Activated CD8-positive, alpha-beta memory T cell treated with anti-CD3 and anti-CD28 coated beads, Interleukin-2, amount 50 U/mL, for 48 hours (primary cell): ENCODE data around the gene EZH1.
"Not testable (repeated sequence)": the region's sequence is repeated elsewhere in the genome, so short reads cannot be mapped to it uniquely, and the experiment has no call there.

Experiments
- DNase-seq: peaks from one replicate; pipeline ENCODE4 v3.0.0-alpha.2; 2020

The EZH1 gene

DNA sequence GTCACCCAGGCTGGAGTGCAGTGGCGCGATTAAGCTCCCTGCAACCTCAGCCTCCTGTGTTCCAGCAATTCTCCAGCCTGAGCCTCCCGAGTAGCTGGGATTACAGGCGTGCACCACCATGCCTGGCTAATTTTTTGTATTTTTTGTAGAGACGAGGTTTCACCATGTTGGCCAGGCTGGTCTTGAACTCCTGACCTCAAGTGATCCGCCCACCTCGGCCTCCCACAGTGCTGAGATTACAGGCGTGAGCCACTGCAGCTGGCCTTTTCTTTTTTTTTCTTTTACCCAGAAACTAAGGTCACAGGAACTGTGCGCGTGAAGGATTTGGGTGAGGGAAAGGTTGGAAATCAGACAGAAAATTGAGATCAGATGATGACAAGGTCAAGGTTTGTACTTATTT lies 25.1 kb upstream of the EZH1 start:
- not testable (repeated sequence) for DNase-seq

DNA sequence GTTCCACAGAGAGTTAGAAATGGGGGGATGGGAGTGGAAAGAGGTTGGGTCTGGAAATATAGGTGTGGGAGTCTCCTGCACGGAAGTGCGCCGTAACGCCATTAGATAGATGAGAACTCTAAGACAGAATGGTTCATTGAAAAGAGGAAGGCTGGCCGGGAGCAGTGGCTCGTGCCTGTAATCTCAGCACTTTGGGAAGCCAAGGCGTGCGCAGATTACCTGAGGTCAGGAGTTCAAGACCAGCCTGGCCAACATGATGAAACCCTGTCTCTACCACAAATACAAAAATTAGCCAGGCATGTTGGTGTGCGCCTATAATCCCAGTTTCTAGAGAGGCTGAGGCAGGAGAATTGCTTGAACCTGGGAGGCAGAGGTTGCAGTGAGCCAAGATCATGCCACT lies 23.2 kb upstream of the EZH1 start:
- DNase-seq: not testable (repeated sequence)

- no peak for DNase-seq
These were observed 22.7 kb upstream of the EZH1 start for GRCh38 chr17:42767512-42767911.

- DNase-seq: no peak
These were observed 21.3 kb upstream of the EZH1 start for GRCh38 chr17:42766124-42766523.

DNA sequence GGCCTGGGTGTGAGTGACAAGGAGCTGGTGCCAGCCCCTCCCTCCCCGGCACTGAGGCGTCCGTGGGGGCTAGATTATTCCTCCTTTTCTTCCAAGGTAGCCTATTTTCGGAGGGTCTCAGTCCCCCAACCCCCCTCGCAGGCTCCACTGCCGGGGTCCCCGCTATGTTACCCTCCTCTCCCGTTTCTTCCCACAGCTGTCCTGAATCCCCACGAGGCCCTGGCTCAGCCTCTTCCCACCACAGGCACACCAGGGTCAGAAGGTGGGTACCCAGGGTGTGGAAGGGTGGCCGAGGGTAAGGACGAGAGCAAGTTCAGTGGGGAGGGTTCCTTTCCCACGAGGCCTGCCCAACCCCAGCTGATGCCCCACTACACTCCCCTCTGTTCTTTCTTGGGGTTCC lies 16.8 kb upstream of the EZH1 start:
- no peak for DNase-seq

DNA sequence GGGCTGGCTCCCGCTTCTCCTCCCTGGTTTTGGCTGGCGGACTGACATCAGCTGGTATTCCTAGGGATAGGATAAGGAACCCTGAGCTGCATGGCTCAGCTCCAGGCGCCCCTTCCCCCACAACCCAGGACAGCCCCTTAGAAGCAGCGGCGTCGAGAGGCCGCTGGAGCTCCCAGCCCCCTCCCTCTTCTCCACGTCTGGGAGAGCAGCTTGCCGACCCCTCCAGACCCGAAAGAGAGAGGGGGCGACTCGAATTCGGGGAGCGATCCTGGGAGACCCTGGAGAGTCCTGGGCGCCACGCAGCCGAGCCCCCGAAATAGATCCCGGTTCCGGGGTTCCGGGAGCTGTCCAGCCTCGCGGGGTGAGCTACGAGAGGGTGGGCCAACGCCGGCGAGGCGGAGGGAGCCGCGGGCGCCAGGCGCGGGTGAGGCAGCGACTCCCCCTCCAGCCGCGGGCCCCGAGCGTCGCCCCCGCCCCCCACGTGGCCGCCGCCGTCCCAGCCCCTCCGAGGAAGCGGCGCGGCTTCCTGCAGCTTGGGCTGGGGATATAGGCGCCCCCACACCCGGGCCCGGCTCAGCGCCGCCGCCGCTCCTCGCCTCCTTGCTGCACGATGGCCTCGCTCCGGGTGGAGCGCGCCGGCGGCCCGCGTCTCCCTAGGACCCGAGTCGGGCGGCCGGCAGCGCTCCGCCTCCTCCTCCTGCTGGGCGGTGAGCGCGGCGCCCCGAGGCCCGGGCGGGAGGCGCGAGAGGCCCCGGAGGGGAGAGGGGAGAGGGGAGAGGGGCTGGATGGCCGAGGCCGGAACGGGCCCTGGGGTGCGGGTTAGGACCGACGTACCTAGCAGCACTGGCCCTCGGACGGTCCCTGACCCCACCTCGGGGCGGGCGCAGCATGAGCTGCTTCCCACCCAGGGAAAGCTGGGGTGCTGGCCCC lies 16.1 kb upstream of the EZH1 start, which contains the start of gene RAMP2:
Gene RAMP2, plus strand, starts transcription at position 576 of the 930 bp plus-strand sequence. Its CDS starts 35 bp downstream, at position 611.
- no peak for DNase-seq

DNA sequence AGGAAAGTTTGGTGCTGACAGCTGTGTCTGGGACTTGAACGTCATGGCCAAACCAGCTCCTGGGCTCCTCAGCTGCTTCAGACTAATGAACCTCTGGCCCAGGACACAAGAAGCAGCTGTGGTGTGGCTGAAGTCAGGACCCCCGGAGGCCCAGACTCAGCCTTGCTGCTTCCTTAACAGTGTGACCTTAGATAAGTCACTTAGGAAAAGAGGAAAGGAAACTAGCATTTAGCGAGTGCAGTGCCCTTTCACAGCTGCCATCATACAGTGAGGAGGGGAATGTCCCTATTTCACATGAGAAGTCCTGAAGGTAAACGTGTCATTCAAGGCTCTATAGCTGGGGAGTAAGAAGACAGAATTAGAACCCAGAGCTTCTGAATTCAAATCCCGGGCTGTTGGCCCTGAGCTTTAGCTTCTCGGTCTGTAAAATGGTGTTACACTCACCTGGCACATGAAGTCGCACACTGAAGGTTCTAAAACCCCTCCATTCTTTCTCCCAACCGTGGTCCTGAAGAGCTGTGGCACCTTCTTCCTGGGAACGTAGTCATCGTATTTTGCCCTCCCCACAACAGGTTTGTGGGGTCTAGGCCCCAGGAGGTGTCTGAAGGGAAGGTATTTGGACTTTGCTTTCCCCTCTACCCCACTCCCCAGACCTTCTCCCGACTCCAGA lies 15.3 kb upstream of the EZH1 start:
- no peak for DNase-seq

DNA sequence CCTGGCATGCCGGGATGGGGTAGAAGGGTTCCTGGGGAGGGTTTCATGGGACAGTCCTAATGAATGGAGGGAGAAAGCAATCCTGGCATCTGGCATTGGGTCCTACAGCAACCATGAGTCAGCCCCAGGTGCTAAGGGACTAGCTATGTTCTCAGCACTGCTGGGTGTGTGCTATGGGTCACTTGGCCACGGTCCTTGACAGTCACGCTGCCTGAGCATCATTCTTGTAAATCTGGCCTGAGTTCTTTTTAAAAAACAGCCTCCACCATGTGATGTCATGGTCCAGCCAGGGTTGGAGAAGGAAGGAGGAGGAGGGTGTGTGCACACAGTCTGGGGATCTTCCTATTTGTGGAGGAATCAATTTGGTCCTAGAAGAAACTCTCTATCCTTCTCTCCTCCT lies 9.9 kb upstream of the EZH1 start:
- no peak for DNase-seq

- no peak for DNase-seq
These were observed 6.8 kb upstream of the EZH1 start for GRCh38 chr17:42751628-42752027.

DNA sequence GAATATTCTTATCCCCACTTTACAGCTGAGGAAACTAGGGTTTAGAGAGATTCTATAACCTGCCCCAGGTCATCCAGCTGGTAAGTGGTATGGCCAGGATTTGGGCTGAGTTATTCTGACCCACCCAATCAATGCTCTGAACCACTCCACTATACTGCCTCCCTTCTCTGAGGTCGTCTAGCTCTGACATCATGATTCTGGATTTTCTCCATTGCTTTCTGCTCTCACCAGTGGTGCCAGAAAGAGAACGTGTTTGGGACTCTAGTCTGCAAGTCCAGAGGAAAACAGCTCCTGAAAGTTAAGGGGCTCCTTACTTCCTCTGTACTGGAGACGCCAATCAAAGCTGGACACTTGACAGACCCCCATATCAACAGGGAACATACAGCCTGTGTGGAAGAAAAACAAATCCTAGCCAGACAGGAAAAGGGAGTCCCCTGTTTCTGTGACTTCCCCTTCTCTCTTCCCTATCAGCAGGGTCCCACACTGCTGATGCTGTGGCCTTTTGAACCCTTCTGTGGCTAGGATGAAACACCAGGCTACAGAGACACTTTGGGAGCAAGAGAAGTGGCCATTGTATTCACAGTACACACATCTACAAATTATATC lies 6.0 kb upstream of the EZH1 start:
- no peak for DNase-seq

- DNase-seq: no peak
These were observed 4.3 kb upstream of the EZH1 start for GRCh38 chr17:42748908-42749798.

DNA sequence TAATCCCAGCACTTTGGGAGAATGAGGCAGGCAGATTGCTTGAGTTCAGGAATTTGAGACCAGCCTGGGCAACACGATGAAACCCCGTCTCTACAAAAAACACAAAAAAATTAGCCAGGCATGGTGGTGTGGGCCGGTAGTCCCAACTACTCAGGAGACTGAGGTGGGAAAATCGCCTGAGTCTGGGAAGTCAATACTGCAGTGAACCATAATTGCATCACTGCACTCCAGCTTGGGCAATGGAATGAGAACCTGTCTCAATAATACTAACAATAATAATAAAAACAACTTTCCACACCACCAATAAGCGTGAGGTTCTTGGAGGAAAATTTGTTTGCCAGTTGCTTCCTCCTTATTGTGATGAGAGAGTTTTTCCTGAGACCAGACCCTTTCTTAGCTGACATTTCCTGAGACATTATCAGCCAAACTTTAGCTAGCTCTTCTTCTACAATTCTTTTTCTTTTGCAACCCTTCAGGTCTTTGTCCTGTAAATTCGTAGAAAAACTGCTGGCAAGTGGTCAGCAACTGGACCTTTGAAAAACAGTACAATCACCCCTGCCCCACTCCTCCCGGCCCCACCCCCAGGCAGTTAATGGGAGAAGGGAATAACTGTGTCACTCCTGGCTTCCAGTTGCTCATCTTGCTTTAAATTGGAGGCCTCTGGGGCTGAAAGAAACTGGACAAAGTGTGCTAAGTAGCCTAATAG lies 3.5 kb upstream of the EZH1 start:
- no peak for DNase-seq

GRCh38 chr17:42744283-42744805 lies 496 bp downstream of the EZH1 start:
- no peak for DNase-seq

DNA sequence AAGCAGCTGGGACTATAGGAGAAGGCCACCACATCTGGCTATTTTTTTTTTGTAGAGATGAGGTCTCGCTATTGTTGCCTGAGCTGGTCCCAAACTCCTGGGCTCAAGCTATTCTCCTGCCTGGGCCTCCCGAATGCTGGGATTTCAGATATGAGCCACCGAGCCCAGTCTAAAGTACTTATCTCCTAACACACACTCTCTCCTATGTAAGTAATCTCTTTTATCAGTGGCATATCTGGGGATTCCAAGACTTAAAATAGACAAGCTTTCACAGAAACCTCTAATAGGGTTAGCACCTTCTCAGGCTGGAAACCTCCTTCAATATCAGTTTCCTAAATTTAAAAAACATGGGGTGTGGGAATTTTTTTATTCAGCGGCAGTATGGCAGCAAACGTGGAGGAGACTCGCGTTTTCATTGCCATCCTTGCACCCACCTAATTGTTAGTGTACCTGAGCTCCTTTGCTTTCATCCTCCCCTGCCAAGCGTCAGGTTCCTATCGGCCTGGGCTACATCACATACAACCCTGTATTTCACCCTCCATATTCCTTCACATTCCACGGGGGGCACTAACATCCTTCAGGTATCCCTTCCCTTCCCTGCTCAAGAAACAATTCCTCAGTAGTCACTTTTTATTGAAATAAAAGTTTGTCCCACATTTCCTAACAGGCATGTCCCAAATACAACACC lies 1.1 kb downstream of the EZH1 start:
- no peak for DNase-seq

GRCh38 chr17:42742916-42743315 lies 1.9 kb downstream of the EZH1 start:
- DNase-seq: not testable (repeated sequence)

DNA sequence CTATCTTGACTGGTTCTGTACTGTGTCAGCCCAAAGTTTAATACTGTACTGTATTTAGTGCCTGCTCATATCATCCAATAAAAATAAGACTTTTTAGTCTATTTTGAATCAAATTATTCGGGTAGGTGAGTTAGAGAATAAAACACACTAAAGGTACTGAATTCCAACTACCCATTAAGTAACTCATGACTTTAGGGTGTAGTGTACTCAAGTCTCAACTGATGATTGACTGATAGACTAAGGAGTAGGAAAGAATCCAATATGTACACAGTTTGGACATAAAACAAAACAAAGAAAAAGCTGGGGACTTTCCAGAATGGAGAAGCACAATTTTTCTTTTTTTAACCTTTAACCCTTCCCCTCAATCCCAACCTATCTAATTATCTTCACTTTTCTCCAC lies 4.1 kb downstream of the EZH1 start:
- no peak for DNase-seq

- no peak for DNase-seq
These were observed 19.7 kb downstream of the EZH1 start for GRCh38 chr17:42725143-42725542.

- no peak for DNase-seq
These were observed 21.2 kb downstream of the EZH1 start for GRCh38 chr17:42723636-42724035.

- DNase-seq: no peak
These were observed 23.8 kb downstream of the EZH1 start for GRCh38 chr17:42720996-42721583.

DNA sequence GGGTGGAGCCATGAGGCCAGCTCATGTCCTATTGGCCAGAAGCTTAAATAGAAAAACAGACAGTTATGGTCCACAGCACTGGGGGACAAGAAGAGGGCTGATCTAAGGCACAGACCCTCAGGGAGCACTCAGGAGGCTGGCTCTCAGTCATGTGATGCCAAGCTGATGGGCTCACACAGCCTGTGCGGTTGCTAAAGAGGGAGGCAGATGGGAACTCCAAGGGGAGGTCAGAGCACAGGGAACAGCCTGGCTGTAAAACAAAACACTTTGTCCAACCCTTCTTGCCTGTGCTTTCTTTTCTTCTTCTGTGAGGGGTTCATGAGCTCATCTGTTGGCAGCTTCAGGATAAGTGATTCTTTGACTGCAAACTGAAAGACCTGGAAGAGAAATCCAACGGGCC lies 35.3 kb downstream of the EZH1 start:
- no peak for DNase-seq

- no peak for DNase-seq
These were observed 36.3 kb downstream of the EZH1 start for GRCh38 chr17:42708588-42708987.
